ENCODE results near the gene TLR3.

DNA sequence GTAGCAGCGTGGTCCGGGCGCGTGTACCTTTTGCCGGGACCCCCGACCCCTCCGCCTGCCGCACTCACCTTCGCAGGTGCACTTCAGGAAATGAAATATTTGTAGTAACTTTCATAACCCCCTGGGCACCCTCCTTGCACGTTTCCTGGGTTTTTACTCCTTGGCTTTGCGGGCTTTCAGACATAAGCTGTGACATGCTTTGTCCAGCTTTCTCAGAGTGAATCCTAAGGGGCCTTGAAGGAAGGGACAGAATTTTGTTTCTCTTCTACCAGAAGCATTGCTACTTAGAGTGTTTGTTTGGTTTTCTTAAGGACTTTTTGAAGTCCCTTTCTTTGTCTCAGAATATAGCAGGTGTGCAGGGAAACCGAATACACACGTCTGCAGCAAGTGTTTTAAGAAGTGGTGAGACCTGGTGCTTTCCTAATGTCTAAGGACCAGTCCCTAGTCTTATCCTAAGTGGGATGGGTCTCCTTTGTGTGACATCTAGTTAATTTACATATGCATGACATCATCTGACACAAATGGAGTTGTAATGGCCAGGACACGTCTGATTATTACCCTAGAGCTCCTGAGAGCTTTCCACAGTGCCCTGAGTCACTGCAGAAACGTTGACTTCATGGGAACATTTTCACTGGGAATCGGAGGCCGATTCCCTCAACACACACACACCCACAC, 36.8 kb downstream of the TLR3 start:
- TF ChIP-seq, protein P1, sequence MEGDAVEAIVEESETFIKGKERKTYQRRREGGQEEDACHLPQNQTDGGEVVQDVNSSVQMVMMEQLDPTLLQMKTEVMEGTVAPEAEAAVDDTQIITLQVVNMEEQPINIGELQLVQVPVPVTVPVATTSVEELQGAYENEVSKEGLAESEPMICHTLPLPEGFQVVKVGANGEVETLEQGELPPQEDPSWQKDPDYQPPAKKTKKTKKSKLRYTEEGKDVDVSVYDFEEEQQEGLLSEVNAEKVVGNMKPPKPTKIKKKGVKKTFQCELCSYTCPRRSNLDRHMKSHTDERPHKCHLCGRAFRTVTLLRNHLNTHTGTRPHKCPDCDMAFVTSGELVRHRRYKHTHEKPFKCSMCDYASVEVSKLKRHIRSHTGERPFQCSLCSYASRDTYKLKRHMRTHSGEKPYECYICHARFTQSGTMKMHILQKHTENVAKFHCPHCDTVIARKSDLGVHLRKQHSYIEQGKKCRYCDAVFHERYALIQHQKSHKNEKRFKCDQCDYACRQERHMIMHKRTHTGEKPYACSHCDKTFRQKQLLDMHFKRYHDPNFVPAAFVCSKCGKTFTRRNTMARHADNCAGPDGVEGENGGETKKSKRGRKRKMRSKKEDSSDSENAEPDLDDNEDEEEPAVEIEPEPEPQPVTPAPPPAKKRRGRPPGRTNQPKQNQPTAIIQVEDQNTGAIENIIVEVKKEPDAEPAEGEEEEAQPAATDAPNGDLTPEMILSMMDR (optimal IDR thresholded peaks at IDR 0.05 in 1 of 3, IDR thresholded peaks at IDR 0.05 in 1 of 3, conservative IDR thresholded peaks at IDR 0.05 in 1 of 3; ENCODE audit: extremely low read depth in 1 of 3, insufficient read depth in 2 of 3, low read length in 3 of 3), result no peak
- peak; percentile 77 for TF ChIP-seq EZH2 (IDR thresholded peaks at IDR 0.05; ENCODE audit: low read length)

Measured in keratinocyte (primary cell).